Muscle of arm (tissue), 12 donors: Measurements from ENCODE around the gene SLC16A5. TPM values are rescaled to one million over a fixed set of nuclear protein-coding genes. Genes with fewer than 3 reads are reported as not detected.

Source experiments
- DNase-seq: peaks from one replicate; pipeline ENCODE4 v3.0.0-alpha.2; 2013
- polyA plus RNA-seq, 12 donors: library from polyadenylated mRNA; unstranded; fragments of 120-200 nt; gene quantifications; one replicate each; pipeline ENCODE4 v1.2.1, GENCODE V29; 2013; ENCODE audit not compliant: insufficient read length in 12 of 12

Gene SLC16A5
- polyA plus RNA-seq, 12 donors: 5.3 to 17.4 (median 8.1) TPM; not detected in 2

GRCh38 chr17:75084039-75084660 lies 3.6 kb upstream of the SLC16A5 start:
- no peak for DNase-seq

- DNase-seq: no peak
These were observed 1.1 kb upstream of the SLC16A5 start for GRCh38 chr17:75086496-75087181.

- no peak for DNase-seq
These were observed 584 bp upstream of the SLC16A5 start for GRCh38 chr17:75087182-75087557.

- DNase-seq: no peak
These were observed 987 bp downstream of the SLC16A5 start for GRCh38 chr17:75088465-75089417.

GRCh38 chr17:75090871-75091854 lies 3.4 kb downstream of the SLC16A5 start:
- no peak for DNase-seq

- DNase-seq: no peak
These were observed 4.1 kb downstream of the SLC16A5 start for GRCh38 chr17:75091855-75092327.

GRCh38 chr17:75093548-75094158 lies 5.9 kb downstream of the SLC16A5 start:
- no peak for DNase-seq

- no peak for DNase-seq
These were observed 7.2 kb downstream of the SLC16A5 start for GRCh38 chr17:75094871-75095399.

- DNase-seq: no peak
These were observed 8.4 kb downstream of the SLC16A5 start for GRCh38 chr17:75096082-75096625.

- no peak for DNase-seq
These were observed 10.1 kb downstream of the SLC16A5 start for GRCh38 chr17:75097865-75098264.

- no peak for DNase-seq
These were observed 11.1 kb downstream of the SLC16A5 start for GRCh38 chr17:75098861-75099260.

- no peak for DNase-seq
These were observed 12.3 kb downstream of the SLC16A5 start for GRCh38 chr17:75099881-75100595.

GRCh38 chr17:75102385-75102821 lies 14.6 kb downstream of the SLC16A5 start:
- no peak for DNase-seq

GRCh38 chr17:75103601-75104554 lies 16.1 kb downstream of the SLC16A5 start:
- no peak for DNase-seq

GRCh38 chr17:75105126-75106080 lies 17.6 kb downstream of the SLC16A5 start:
- DNase-seq: no peak

GRCh38 chr17:75108193-75108592 lies 20.4 kb downstream of the SLC16A5 start:
- DNase-seq: no peak

- no peak for DNase-seq
These were observed 21.3 kb downstream of the SLC16A5 start for GRCh38 chr17:75109046-75109406.
